ENCODE results near the gene DEDD.

The DEDD gene

DNA sequence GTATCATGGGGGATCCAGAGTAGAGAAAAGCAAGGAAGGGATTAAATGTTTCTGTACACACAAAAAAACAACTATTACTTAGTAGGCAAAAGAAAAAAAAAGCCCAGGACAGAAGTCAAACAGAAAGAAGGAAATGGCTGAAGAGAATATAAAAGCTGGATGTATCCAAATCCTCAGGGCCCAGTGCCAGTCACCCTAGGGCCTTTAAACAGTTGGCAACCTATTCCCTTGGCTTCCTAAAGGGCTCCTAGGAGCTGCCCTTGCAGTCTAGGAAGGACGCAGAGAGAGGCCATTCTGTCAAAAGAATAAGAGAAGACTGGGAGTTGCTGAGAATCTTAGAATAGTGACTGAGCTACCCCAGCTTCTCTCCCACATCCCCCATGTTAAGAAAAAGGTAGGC lies 39.9 kb upstream of the DEDD start:
- ChIA-PET POLR2A (interaction anchor here (1.3 kb wide), 1 partner anchor 10 kb away, joined by 3 read pairs; no protein-coding TSS in a partner anchor), CTCF (interaction anchor here (0.6 kb wide), 1 partner anchor 618 kb away, joined by 3 read pairs; no protein-coding TSS in a partner anchor)
- no peak for DNase-seq (ENCODE audit: extremely low spot score)
- no peak for TF ChIP-seq NFRKB (IDR thresholded peaks at IDR 0.05)
- TF ChIP-seq, protein P1, sequence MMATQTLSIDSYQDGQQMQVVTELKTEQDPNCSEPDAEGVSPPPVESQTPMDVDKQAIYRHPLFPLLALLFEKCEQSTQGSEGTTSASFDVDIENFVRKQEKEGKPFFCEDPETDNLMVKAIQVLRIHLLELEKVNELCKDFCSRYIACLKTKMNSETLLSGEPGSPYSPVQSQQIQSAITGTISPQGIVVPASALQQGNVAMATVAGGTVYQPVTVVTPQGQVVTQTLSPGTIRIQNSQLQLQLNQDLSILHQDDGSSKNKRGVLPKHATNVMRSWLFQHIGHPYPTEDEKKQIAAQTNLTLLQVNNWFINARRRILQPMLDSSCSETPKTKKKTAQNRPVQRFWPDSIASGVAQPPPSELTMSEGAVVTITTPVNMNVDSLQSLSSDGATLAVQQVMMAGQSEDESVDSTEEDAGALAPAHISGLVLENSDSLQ (IDR thresholded peaks at IDR 0.05) = no peak
- no peak for TF ChIP-seq ARNT (IDR thresholded peaks at IDR 0.05)
- no peak for TF ChIP-seq FOXM1 (IDR thresholded peaks at IDR 0.05; ENCODE audit: borderline replicate concordance)
- TF ChIP-seq BHLHE40 (IDR thresholded peaks at IDR 0.05; ENCODE audit: borderline replicate concordance) = no peak
- no peak for TF ChIP-seq TARDBP (IDR thresholded peaks at IDR 0.05)
- no peak for TF ChIP-seq LEF1 (IDR thresholded peaks at IDR 0.05; ENCODE audit: borderline replicate concordance)
- TF ChIP-seq SUZ12 (IDR thresholded peaks at IDR 0.05) = no peak
- no peak for TF ChIP-seq L3MBTL2 (conservative IDR thresholded peaks at IDR 0.05)
- TF ChIP-seq FOXA1 (IDR thresholded peaks at IDR 0.05) = no peak
- TF ChIP-seq SP1 (IDR thresholded peaks at IDR 0.05) = no peak
- no peak for TF ChIP-seq HDGF (IDR thresholded peaks at IDR 0.05; ENCODE audit: borderline replicate concordance)

DNA sequence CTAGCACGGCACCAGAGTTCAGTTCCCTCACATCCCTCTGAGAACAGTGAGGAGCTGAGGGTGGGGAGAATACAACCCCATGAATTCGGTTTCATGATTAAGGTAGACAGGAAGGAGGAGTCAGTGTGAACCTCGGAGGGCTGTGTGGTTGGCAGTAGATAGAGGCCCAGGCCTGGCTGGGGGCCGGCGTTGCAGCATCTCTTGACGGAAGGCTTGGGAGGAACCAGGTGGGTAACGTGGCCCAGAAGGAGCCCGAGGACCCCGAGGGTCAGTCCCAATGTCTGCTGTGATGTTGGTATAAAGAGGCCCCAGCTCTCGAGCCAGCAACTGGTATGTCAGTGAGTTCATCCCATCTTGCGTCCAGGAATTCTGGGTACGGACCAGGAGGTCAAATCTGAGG lies 39.2 kb upstream of the DEDD start:
- no peak for TF ChIP-seq ELF4 (IDR thresholded peaks at IDR 0.05)
- TF ChIP-seq, protein P1 (IDR thresholded peaks at IDR 0.05) = no peak
- no peak for TF ChIP-seq HDGF (IDR thresholded peaks at IDR 0.05; ENCODE audit: borderline replicate concordance)
- TF ChIP-seq SUZ12 (IDR thresholded peaks at IDR 0.05) = no peak
- TF ChIP-seq ZNF384 (IDR thresholded peaks at IDR 0.05) = no peak
- no peak for TF ChIP-seq LEF1 (IDR thresholded peaks at IDR 0.05; ENCODE audit: borderline replicate concordance)
- TF ChIP-seq L3MBTL2 (conservative IDR thresholded peaks at IDR 0.05) = no peak
- TF ChIP-seq FOXM1 (IDR thresholded peaks at IDR 0.05; ENCODE audit: borderline replicate concordance) = no peak
- no peak for TF ChIP-seq FOXK2 (IDR thresholded peaks at IDR 0.05)
- TF ChIP-seq NFRKB (IDR thresholded peaks at IDR 0.05) = no peak
- TF ChIP-seq TARDBP (IDR thresholded peaks at IDR 0.05) = no peak
- no peak for TF ChIP-seq ARNT (IDR thresholded peaks at IDR 0.05)
- TF ChIP-seq CTBP1 (IDR thresholded peaks at IDR 0.05; ENCODE audit: borderline replicate concordance) = no peak
- TF ChIP-seq BHLHE40 (IDR thresholded peaks at IDR 0.05; ENCODE audit: borderline replicate concordance) = no peak
- no peak for TF ChIP-seq FOXA1 (IDR thresholded peaks at IDR 0.05)
- no peak for TF ChIP-seq SP1 (IDR thresholded peaks at IDR 0.05)
- CTCF ChIA-PET = no interaction called here
- DNase-seq (ENCODE audit: extremely low spot score) = no peak
- POLR2A ChIA-PET = interaction anchor here (1.6 kb wide), 1 partner anchor 218 kb away, joined by 3 read pairs; no protein-coding TSS in a partner anchor

DNA sequence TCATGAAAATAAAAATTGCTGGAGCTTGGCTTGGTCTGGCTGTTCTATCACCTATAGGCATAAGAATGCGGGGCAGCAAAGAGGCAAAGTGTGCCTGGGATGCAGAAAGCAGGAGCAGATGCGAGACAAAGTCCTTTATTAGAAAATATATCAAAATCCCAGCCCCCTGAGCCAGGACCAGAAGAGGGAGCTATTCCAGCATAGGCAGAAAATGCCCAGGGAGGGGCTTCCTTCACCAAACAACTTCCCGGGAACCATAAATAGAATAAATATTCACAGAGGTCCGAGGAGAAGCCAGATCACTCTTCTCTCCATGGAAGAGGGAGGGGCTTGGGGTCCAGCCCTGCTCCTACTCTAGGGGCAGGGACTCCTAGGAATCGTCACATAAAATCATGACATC lies 38.7 kb upstream of the DEDD start:
- no peak for TF ChIP-seq ARNT (IDR thresholded peaks at IDR 0.05)
- no peak for TF ChIP-seq ZNF384 (IDR thresholded peaks at IDR 0.05)
- TF ChIP-seq ELF4 (IDR thresholded peaks at IDR 0.05) = no peak
- no peak for TF ChIP-seq L3MBTL2 (conservative IDR thresholded peaks at IDR 0.05)
- no peak for TF ChIP-seq CTBP1 (IDR thresholded peaks at IDR 0.05; ENCODE audit: borderline replicate concordance)
- TF ChIP-seq FOXM1 (IDR thresholded peaks at IDR 0.05; ENCODE audit: borderline replicate concordance) = no peak
- no peak for DNase-seq (ENCODE audit: extremely low spot score)
- POLR2A ChIA-PET = interaction anchor here (1.6 kb wide), 1 partner anchor 219 kb away, joined by 3 read pairs; no protein-coding TSS in a partner anchor
- CTCF ChIA-PET = no interaction called here

DNA sequence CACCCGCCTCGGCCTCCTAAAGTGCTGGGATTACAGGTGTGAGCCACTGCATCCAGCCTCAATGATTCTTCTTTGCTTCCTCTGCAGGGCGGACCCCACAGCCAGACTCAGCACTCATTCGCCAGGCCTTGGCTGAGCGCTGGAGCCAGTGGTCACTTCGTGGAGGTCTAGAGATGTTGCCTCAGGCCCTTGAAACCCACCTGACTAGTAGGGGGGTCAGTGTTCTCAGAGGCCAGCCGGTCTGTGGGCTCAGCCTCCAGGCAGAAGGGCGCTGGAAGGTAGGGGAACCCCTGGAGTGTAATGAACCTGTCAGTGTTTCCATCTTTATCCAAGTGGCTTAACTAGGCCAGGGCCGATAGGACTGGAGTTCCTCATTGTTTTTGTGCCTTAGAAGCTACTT lies 36.4 kb upstream of the DEDD start:
- no peak for DNase-seq (ENCODE audit: extremely low spot score)
- ChIA-PET CTCF (no interaction called here), POLR2A (no interaction called here)
- TF ChIP-seq FOXK2 (IDR thresholded peaks at IDR 0.05) = no peak
- TF ChIP-seq FOXM1 (IDR thresholded peaks at IDR 0.05; ENCODE audit: borderline replicate concordance) = no peak
- TF ChIP-seq, protein P1 (IDR thresholded peaks at IDR 0.05) = no peak
- no peak for TF ChIP-seq ELF4 (IDR thresholded peaks at IDR 0.05)
- TF ChIP-seq ARNT (IDR thresholded peaks at IDR 0.05) = no peak
- no peak for TF ChIP-seq CTBP1 (IDR thresholded peaks at IDR 0.05; ENCODE audit: borderline replicate concordance)
- no peak for TF ChIP-seq LEF1 (IDR thresholded peaks at IDR 0.05; ENCODE audit: borderline replicate concordance)
- TF ChIP-seq FOXA1 (IDR thresholded peaks at IDR 0.05) = no peak
- TF ChIP-seq ZNF384 (IDR thresholded peaks at IDR 0.05) = no peak
- TF ChIP-seq SUZ12 (IDR thresholded peaks at IDR 0.05) = no peak
- no peak for TF ChIP-seq L3MBTL2 (conservative IDR thresholded peaks at IDR 0.05)
- no peak for TF ChIP-seq BHLHE40 (IDR thresholded peaks at IDR 0.05; ENCODE audit: borderline replicate concordance)
- TF ChIP-seq TARDBP (IDR thresholded peaks at IDR 0.05) = no peak
- TF ChIP-seq SP1 (IDR thresholded peaks at IDR 0.05) = no peak
- TF ChIP-seq NFRKB (IDR thresholded peaks at IDR 0.05) = no peak

DNA sequence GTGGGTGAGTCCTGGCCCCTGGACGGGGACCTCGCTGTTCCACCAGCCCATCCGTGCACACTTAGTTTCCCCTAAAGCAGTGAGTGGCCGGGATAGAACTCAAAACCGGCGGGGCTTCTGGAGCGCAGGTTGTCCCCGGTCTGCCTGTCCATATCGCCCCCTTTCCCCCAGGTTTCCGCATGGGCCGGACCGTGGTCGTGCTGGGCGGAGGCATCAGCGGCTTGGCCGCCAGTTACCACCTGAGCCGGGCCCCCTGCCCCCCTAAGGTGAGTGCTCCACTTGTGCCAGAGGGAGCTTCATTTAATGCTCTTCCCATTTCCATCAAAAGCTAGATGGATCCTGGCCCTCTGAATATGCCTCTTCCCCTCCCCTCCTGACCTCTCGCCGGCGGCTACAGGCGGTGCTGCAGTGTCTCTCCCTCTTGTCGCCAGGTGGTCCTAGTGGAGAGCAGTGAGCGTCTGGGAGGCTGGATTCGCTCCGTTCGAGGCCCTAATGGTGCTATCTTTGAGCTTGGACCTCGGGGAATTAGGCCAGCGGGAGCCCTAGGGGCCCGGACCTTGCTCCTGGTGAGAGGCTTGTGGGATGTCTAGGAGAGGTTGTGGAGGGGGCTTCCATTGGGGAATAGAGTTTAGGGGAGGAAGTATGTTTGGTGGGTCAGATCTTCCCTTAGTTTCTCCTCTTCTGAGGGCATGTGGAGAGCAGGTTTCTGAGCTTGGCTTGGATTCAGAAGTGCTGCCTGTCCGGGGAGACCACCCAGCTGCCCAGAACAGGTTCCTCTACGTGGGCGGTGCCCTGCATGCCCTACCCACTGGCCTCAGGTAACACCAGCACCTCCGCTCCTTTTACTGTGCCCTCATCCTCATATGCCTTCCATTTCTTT lies 34.4 kb upstream of the DEDD start:
- POLR2A ChIA-PET = interaction anchor here (1.0 to 3.8 kb wide), 12 partner anchors 9 to 147 kb away, joined by 3 to 19 read pairs (median 7); partner anchors contain the start of genes B4GALT3, DEDD, NDUFS2 and NIT1
- peak; percentile 45 for DNase-seq (ENCODE audit: extremely low spot score)

More for the DNA sequence above, 34.4 kb upstream of the DEDD start:
- TF ChIP-seq SP1 (IDR thresholded peaks at IDR 0.05) (no peak), FOXA1 (IDR thresholded peaks at IDR 0.05) (no peak), L3MBTL2 (conservative IDR thresholded peaks at IDR 0.05) (peak; percentile 35; the same call in 1 of the 2 replicates), HDGF (IDR thresholded peaks at IDR 0.05; ENCODE audit: borderline replicate concordance) (no peak), TARDBP (IDR thresholded peaks at IDR 0.05) (no peak), CTBP1 (IDR thresholded peaks at IDR 0.05; ENCODE audit: borderline replicate concordance) (no peak), FOXM1 (IDR thresholded peaks at IDR 0.05; ENCODE audit: borderline replicate concordance) (no peak)
- CTCF ChIA-PET = interaction anchor here (0.7 to 2.1 kb wide), 6 partner anchors 9 to 169 kb away, joined by 3 to 7 read pairs (median 4); partner anchors contain the start of genes NDUFS2 and USF1
